ENCODE measurements around the gene MITF.

The MITF gene

GRCh38 chr3:69715204-69715603 lies 24.1 kb upstream of the MITF start:
- no peak for DNase-seq (ENCODE audit: low read depth)
- H3K4me3 ChIP-seq (ENCODE audit: low read length): no peak overlapping the region
- TF ChIP-seq CTCF (conservative IDR thresholded peaks at IDR 0.05; ENCODE audit: low read depth, low read length): no peak

GRCh38 chr3:69716119-69716518 lies 23.1 kb upstream of the MITF start:
- DNase-seq (ENCODE audit: low read depth): no peak
- no peak for TF ChIP-seq CTCF (conservative IDR thresholded peaks at IDR 0.05; ENCODE audit: low read depth, low read length)
- no peak overlapping the region for H3K4me3 ChIP-seq (ENCODE audit: low read length)

GRCh38 chr3:69718866-69719586 lies 20.2 kb upstream of the MITF start:
- no peak for DNase-seq (ENCODE audit: low read depth)
- no peak overlapping the region for H3K4me3 ChIP-seq (ENCODE audit: low read length)
- TF ChIP-seq CTCF (conservative IDR thresholded peaks at IDR 0.05; ENCODE audit: low read depth, low read length): no peak

DNA sequence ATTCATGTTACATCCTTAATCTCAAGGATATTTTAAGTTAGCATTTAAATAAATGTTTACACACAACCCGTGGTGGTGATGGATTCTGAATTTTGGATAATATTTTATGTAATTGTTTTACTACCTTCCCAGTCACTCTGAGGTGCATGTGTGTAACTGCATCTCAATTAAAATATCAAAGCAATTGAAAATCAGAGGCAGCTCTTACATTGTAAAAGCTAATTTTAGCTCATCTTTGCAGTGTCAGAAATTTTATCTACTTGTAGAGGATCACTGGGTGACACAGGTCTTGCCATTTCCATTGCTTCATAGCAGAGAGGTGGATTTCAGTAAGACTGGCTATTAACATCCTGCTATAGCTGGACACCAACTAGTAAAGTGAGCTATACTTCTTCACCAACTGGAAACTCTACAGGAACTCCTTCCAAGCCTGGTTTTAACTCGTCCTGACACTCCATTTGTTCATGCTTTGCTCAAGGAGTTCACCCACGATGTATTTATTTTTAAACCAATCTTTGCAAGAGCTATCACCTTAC lies 19.6 kb upstream of the MITF start:
- no peak for DNase-seq (ENCODE audit: low read depth)
- H3K4me3 ChIP-seq (ENCODE audit: low read length): no peak overlapping the region
- no peak for TF ChIP-seq CTCF (conservative IDR thresholded peaks at IDR 0.05; ENCODE audit: low read depth, low read length)

DNA sequence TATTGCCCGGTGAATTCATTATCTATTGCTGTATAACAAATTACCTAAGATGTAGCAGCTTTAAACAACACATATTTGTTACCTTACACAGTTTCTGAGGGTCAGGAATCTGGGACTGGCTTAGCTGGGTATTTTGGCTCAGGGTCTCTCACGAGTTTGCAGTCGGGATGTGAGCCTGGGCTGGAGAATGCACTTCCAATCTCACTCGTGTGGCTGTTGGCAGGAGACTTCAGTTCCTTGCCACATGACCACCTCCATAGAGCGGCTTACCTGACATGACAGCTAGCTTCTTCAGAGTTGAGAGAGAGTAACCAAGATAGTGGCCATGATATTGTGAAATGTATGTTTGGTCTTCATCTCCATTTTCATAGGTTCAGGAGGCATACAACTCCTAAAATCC lies 18.4 kb upstream of the MITF start:
- DNase-seq (ENCODE audit: low read depth): no peak
- TF ChIP-seq CTCF (conservative IDR thresholded peaks at IDR 0.05; ENCODE audit: low read depth, low read length): no peak
- no peak overlapping the region for H3K4me3 ChIP-seq (ENCODE audit: low read length)

- no peak overlapping the region for H3K4me3 ChIP-seq (ENCODE audit: low read length)
- no peak for DNase-seq (ENCODE audit: low read depth)
- no peak for TF ChIP-seq CTCF (conservative IDR thresholded peaks at IDR 0.05; ENCODE audit: low read depth, low read length)
Measured at GRCh38 chr3:69723389-69723788, 15.9 kb upstream of the MITF start.

Measured in retinal pigment epithelial cell (primary cell).